ENCODE data around the gene NRL. TPM values are rescaled to one million over a fixed set of nuclear protein-coding genes. Genes with fewer than 3 reads are reported as not detected.

NRL gene
- total RNA-seq, 1 experiment from 2014 or later, result 1.3 TPM

GRCh38 chr14:24095271-24096068, 19.3 kb downstream of the NRL start (continued):
- TF ChIP-seq ETV6 (CRISPR knock-in tag; IDR thresholded peaks at IDR 0.05), result no peak
- TF ChIP-seq SMAD3 (CRISPR knock-in tag; IDR thresholded peaks at IDR 0.05; ENCODE audit: borderline replicate concordance), result no peak
- no peak for TF ChIP-seq ZNF425 (CRISPR knock-in tag; conservative IDR thresholded peaks at IDR 0.05)
- peak; percentile 83; the same call in 1 of the 2 replicates for TF ChIP-seq EMX1 (CRISPR knock-in tag; IDR thresholded peaks at IDR 0.05)
- TF ChIP-seq CTCF (IDR thresholded peaks at IDR 0.05), result no peak
- no peak for TF ChIP-seq JUN (CRISPR knock-in tag; IDR thresholded peaks at IDR 0.05)
- no peak for TF ChIP-seq NR3C1 (CRISPR knock-in tag; conservative IDR thresholded peaks at IDR 0.05; ENCODE audit: low read depth)
- TF ChIP-seq KAT7 (CRISPR knock-in tag; IDR thresholded peaks at IDR 0.05; ENCODE audit: borderline replicate concordance), result no peak
- no peak for TF ChIP-seq ZNF263 (CRISPR knock-in tag; IDR thresholded peaks at IDR 0.05; ENCODE audit: low read depth)
- TF ChIP-seq PRDM15 (CRISPR knock-in tag; IDR thresholded peaks at IDR 0.05), result no peak
- TF ChIP-seq CBFB (CRISPR knock-in tag; IDR thresholded peaks at IDR 0.05; ENCODE audit: low read depth), result no peak
- no peak for TF ChIP-seq CDX4 (CRISPR knock-in tag; IDR thresholded peaks at IDR 0.05; ENCODE audit: borderline replicate concordance)
- no peak for TF ChIP-seq IRF1 (CRISPR knock-in tag; IDR thresholded peaks at IDR 0.05)
- TF ChIP-seq IRF2 (CRISPR knock-in tag; IDR thresholded peaks at IDR 0.05; ENCODE audit: borderline replicate concordance, low read depth), result no peak
- no peak for TF ChIP-seq ZNF416 (CRISPR knock-in tag; IDR thresholded peaks at IDR 0.05)
- peak; percentile 6; the same call in 1 of the 2 replicates for TF ChIP-seq NFYB (CRISPR knock-in tag; conservative IDR thresholded peaks at IDR 0.05; ENCODE audit: low read depth)
- TF ChIP-seq RELA (CRISPR knock-in tag; IDR thresholded peaks at IDR 0.05; ENCODE audit: borderline replicate concordance), result no peak
- no peak for TF ChIP-seq MLX (CRISPR knock-in tag; IDR thresholded peaks at IDR 0.05)
- TF ChIP-seq E2F5 (CRISPR knock-in tag; IDR thresholded peaks at IDR 0.05), result no peak
- TF ChIP-seq ZSCAN18 (CRISPR knock-in tag; IDR thresholded peaks at IDR 0.05), result no peak
- TF ChIP-seq NR1H2 (CRISPR knock-in tag; IDR thresholded peaks at IDR 0.05), result no peak
- TF ChIP-seq FOXP1 (CRISPR knock-in tag; IDR thresholded peaks at IDR 0.05; ENCODE audit: borderline replicate concordance), result peak; percentile 57; the same call in 1 of the 2 replicates
- TF ChIP-seq TEAD4 (CRISPR knock-in tag; IDR thresholded peaks at IDR 0.05), result no peak
